D721Med (cell line): ENCODE measurements around the gene SERTAD4.
A peak's percentile ranks its signal among the peaks of the same experiment; 100 is the strongest.

Source experiments
- DNase-seq: peaks from one replicate; pipeline ENCODE4 v3.0.0; 2011; ENCODE audit warnings: low spot score; ENCODE audit not compliant: insufficient read length
- FAIRE-seq: peaks from 2 replicates; lab custom pipeline; 2011; peaks lifted over from hg19 to GRCh38; lab: Jason Lieb, UNC
- CTCF ChIP-seq: IDR thresholded peaks from 2 replicates; pipeline ENCODE4 v1.5.1; 2012; ENCODE audit warnings: mild to moderate bottlenecking, control low read depth; ENCODE audit not compliant: insufficient read depth; ENCODE audit errors: missing control alignments

Gene SERTAD4

GRCh38 chr1:210200124-210200736, 32.4 kb upstream of the SERTAD4 start:
- DNase-seq (no peak), FAIRE-seq (peak; percentile 21)
- TF ChIP-seq CTCF: peak; percentile 13

GRCh38 chr1:210201681-210202080, 30.9 kb upstream of the SERTAD4 start:
- DNase-seq (no peak), FAIRE-seq (no peak)
- no peak for TF ChIP-seq CTCF

GRCh38 chr1:210207597-210208450, 24.8 kb upstream of the SERTAD4 start:
- DNase-seq (no peak), FAIRE-seq (no peak)
- no peak for TF ChIP-seq CTCF

- FAIRE-seq (no peak), DNase-seq (no peak)
- no peak for TF ChIP-seq CTCF
Observed at GRCh38 chr1:210213335-210213734, 19.3 kb upstream of the SERTAD4 start.

GRCh38 chr1:210214573-210215409, 17.8 kb upstream of the SERTAD4 start:
- no peak for TF ChIP-seq CTCF
- FAIRE-seq (no peak), DNase-seq (no peak)

GRCh38 chr1:210217482-210217881, 15.1 kb upstream of the SERTAD4 start:
- TF ChIP-seq CTCF: no peak
- DNase-seq (no peak), FAIRE-seq (no peak)
